HG03571 (cell line): ENCODE results near the gene CPNE2.
"Not testable (repeated sequence)": the region's sequence is repeated elsewhere in the genome, so short reads cannot be mapped to it uniquely, and the experiment has no call there.

Experiments
- ATAC-seq: cut with Tn5 transposase; IDR thresholded peaks from one replicate; pipeline ENCODE4 v1.9.1; 2021; ENCODE audit not compliant: unreplicated experiment

The CPNE2 gene

DNA sequence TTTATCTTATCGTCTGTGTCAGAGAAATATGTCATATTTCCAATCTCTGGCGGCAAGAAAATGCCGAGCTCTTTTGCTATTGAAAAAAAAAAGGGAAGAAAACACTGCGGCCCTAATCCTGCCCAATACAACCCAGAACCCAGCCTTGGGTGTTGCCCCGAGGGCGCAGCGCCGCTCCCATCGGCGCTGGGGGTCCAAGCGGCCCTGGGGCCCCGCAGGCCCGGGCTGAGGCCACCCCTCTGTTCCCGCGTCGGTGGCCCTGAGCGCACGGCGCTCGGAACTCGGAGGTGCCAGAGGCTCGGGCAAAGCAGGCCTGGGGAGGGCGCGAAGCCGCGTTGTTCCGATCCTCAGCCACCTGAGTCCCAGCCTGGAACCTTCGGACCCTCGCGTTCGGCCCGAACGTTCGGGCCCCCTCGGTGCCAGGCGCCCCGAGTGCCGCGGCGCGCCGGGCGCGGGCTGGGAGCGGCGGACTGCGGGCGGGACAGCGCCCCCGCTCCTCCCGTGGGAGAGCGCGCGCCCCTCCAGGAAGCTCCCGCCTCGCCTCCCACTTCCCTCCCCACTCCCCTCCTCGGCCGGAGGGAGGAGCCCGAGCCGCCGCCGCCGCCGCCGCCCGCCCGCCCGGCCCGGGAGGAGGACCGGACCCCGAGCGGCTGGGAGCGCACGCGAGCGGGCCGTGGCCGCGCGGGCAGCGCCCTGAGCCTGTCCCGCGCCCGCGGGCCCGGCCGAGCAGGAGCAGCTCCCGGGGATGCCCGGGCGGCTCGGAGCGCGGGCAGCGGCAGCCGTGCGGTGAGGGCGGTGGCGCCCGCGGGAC is at the start of gene CPNE2:
Gene CPNE2 (plus strand): TSS at position 609 of the 811 bp plus-strand sequence. CDS start 18,160 bp downstream, outside the sequence.
- no peak for ATAC-seq

GRCh38 chr16:57043248-57043647 is 49.1 kb upstream of the CPNE2 start:
- no peak for ATAC-seq

- ATAC-seq, result no peak
These were observed 47.3 kb upstream of the CPNE2 start for GRCh38 chr16:57044931-57045693.

GRCh38 chr16:57045694-57046381 is 46.5 kb upstream of the CPNE2 start:
- no peak for ATAC-seq

GRCh38 chr16:57048095-57048494 is 44.3 kb upstream of the CPNE2 start:
- no peak for ATAC-seq

- ATAC-seq, result no peak
These were observed 42.7 kb upstream of the CPNE2 start for GRCh38 chr16:57049678-57050077.

GRCh38 chr16:57051696-57052228 is 40.6 kb upstream of the CPNE2 start:
- ATAC-seq, result no peak

DNA sequence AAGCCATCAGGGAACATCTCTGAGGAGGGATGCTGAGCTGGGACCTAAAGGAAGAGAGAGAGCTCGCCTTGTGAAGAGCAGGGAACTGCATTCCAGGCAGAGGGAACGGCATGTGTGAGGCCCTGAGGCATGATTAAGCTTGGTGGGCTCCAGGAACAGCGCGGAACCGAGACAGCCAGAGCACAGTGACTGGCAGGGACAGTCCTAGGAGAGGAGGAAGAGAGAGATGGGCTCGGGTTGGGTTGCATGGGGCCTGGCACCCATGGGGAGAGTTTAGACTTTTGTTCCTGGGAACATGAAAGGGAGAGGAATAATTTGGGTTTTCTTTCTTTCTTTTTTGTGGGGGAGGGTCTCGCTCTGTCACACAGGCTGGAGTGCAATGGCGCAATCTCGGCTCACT is 39.2 kb upstream of the CPNE2 start:
- ATAC-seq, result no peak

- no peak for ATAC-seq
These were observed 38.0 kb upstream of the CPNE2 start for GRCh38 chr16:57054338-57054737.

GRCh38 chr16:57054771-57055170 is 37.6 kb upstream of the CPNE2 start:
- no peak for ATAC-seq

GRCh38 chr16:57055671-57056070 is 36.7 kb upstream of the CPNE2 start:
- no peak for ATAC-seq

- no peak for ATAC-seq
These were observed 34.0 kb upstream of the CPNE2 start for GRCh38 chr16:57058291-57058861.

- no peak for ATAC-seq
These were observed 31.9 kb upstream of the CPNE2 start for GRCh38 chr16:57060323-57061083.

- no peak for ATAC-seq
These were observed 31.1 kb upstream of the CPNE2 start for GRCh38 chr16:57061084-57061905.

GRCh38 chr16:57062329-57062728 is 30.1 kb upstream of the CPNE2 start:
- ATAC-seq, result no peak

DNA sequence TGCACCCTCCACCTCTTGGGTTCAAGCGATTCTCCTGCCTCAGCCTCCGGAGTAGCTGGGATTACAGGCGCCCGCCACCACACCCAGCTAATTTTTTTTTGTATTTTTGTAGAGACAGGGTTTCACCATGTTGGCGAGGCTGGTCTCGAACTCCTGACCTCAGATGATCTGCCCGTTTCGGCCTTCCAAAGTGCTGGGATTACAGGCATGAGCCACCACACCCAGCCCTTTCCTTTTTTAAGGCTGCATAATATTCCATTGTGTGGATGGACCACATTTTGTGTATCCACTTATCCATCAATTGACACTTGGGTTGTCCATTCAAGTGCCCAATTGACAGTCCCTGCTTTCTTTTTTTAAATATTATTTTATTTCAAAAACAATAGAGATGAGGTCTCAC is 29.2 kb upstream of the CPNE2 start:
- not testable (repeated sequence) for ATAC-seq

DNA sequence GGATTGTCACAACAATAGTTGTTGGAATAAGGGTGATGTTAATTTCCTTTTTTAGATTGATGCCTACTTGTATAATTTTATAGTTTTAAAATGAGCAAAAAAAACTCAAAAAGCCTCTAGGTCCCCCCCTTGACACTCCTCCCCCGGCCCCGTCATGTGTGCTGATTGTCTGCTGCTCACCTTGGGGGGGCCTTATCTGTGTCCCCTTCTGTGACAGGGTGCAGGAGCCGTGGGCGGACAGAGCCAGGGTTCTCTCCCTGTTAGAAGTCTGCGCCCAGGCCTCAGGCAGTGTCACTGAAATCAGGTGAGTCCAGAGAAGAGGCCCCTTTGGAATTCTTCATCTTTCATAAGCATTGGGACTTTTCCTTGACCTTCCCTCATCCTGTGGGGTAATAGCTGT is 27.4 kb upstream of the CPNE2 start:
- no peak for ATAC-seq

GRCh38 chr16:57066625-57067024 is 25.8 kb upstream of the CPNE2 start:
- ATAC-seq, result no peak

DNA sequence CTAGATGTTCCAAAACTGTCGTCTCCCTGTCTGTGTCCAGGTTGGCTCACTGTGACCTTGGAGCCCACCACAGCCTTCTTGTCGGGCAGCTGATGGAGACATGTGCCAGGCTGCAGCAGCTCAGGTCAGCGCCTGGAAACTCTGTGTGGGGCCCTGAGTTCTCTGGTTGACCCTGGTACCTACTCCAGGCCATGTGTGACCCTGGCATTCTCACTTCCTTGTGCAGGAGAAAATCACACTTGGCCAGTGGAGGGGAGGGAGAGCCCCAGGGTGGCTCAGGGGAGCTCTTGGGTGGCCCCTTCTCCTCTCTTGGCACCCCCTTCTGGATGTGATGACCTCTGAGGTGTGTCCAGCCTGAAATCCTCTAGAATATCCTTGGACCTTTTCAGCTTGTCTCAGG is 25.0 kb upstream of the CPNE2 start:
- no peak for ATAC-seq
